Transverse colon (tissue), 4 donors: ENCODE measurements around the gene APBB2. TPM values are rescaled to one million over a fixed set of nuclear protein-coding genes. Genes with fewer than 3 reads are reported as not detected.

Source experiments
- DNase-seq: peaks from one replicate; pipeline ENCODE4 v3.0.0-alpha.2; 2019
- H3K27ac ChIP-seq, 4 donors: fragments of 200-600 bp; sonication (generic); 2 replicates each; pipeline ENCODE4 v1.5.1; 2016 to 2018; ENCODE audit warnings: inconsistent platforms in 4 of 4
- H3K27me3 ChIP-seq: fragments of 200-600 bp; sonication (generic); 2 replicates; pipeline ENCODE4 v1.5.1; 2017; ENCODE audit warnings: inconsistent platforms
- H3K36me3 ChIP-seq, 4 donors: fragments of 200-600 bp; sonication (generic); 2 replicates each; pipeline ENCODE4 v1.5.1; 2017 to 2019; ENCODE audit warnings: inconsistent platforms in 4 of 4
- H3K4me1 ChIP-seq, 4 donors: fragments of 200-600 bp; sonication (generic); 2 replicates each; pipeline ENCODE4 v1.5.1; 2017 to 2020; ENCODE audit warnings: inconsistent platforms in 4 of 4
- H3K4me3 ChIP-seq, 4 donors: fragments of 200-600 bp; sonication (generic); 1 replicate in 1 of 4; 2 replicates in 3 of 4; pipeline versions ENCODE4 v1.5.1 to v1.6.1; 2017 to 2019; ENCODE audit warnings: inconsistent platforms in 4 of 4
- H3K9me3 ChIP-seq, 2 donors: fragments of 200-600 bp; sonication (generic); 2 replicates each; pipeline ENCODE4 v1.5.1; 2017 to 2019; ENCODE audit warnings: inconsistent platforms in 2 of 2
- CTCF ChIP-seq, 5 experiments: fragments of 200-600 bp in 3 of 5; fragments of 450-650 bp in 2 of 5; sonication (generic) in 3 of 5; IDR thresholded peaks; 1 replicate in 2 of 5; 2 replicates in 3 of 5; pipeline ENCODE4 v1.5.1; 2016 to 2017; ENCODE audit warnings: antibody characterized with exemption in 5 of 5, inconsistent platforms in 3 of 5, mild to moderate bottlenecking in 2 of 5, moderate library complexity in 1 of 5
- EP300 ChIP-seq: sonication (generic); formaldehyde crosslinking; IDR thresholded peaks from one replicate; pipeline ENCODE4 v1.6.1; 2017; ENCODE audit warnings: antibody characterized with exemption, low read depth
- POLR2A ChIP-seq: fragments of 450-650 bp; IDR thresholded peaks from one replicate; pipeline ENCODE4 v1.6.1; 2016; ENCODE audit warnings: antibody characterized with exemption, mild to moderate bottlenecking, moderate library complexity
- POLR2AphosphoS5 ChIP-seq, 3 donors: sonication (generic); formaldehyde crosslinking; IDR thresholded peaks; one replicate each; pipeline ENCODE4 v1.6.1; 2016; ENCODE audit warnings: antibody characterized with exemption in 3 of 3
- WGBS, 2 donors: methylation state at CpG; one replicate each; pipeline ENCODE4 v1.1.5; 2018; ENCODE audit warnings: low coverage in 1 of 2; 5-methylcytosine and 5-hydroxymethylcytosine counted together
- in situ Hi-C, 4 donors: fragments of 200-750 bp; cut with MboI; loops; one replicate each; pipeline versions ENCODE4 v1.15.0 to v1.15.1; 2017; ENCODE audit warnings: low sequenced_read_pairs in 3 of 4, low pct_ligation_motif_present in 1 of 4, low pct_unique_long_range_greater_than_20kb in 1 of 4
- intact Hi-C: fragments of 100-400 bp; cut with DNase I; formaldehyde crosslinking; loops from one replicate; pipeline ENCODE4 v1.15.1; 2023; ENCODE audit warnings: low total_unique reads
- total RNA-seq, 4 donors: library from RNA; depleted of rRNA; stranded (reverse); fragments of >200 nt; gene quantifications; one replicate each; pipeline ENCODE4 v1.1.0, GENCODE V29; 2016

Gene APBB2
- total RNA-seq, 4 donors from 2014 or later, result 37.1 to 138 (median 90.1) TPM

- Histone ChIP-seq H3K27me3 (no peaks in the 10 kb centered on the region), H3K9me3 (no peaks in the 10 kb centered on the region), H3K27ac (no peak overlapping the region), H3K36me3 (no peaks in the 10 kb centered on the region), H3K4me3 (no peak overlapping the region), H3K4me1 (peaks cover 0 to 8% (median 1%) of the 10 kb centered on the region in 4 donors)
- WGBS, 2 donors, result 81 to 87% methylated on average over 4 to 9 of the region's 9 CpGs
- in situ Hi-C loops (no loop called here), intact Hi-C loops (no loop called here)
- DNase-seq, result no peak
- TF ChIP-seq EP300 (no peak), POLR2A (no peak), CTCF (IDR thresholded peaks at IDR 0.05) (no peak), POLR2AphosphoS5 (IDR thresholded peaks at IDR 0.05) (no peak)
Observed at GRCh38 chr4:41102414-41103092, 111.8 kb downstream of the APBB2 start.

GRCh38 chr4:41098093-41099048, 116.0 kb downstream of the APBB2 start:
- intact Hi-C loops, result no loop called here
- WGBS, 2 donors, result 67 to 68% methylated on average over 3 to 5 of the region's 5 CpGs
- in situ Hi-C loops, result no loop called here
- no peaks in the 10 kb centered on the region for H3K36me3 ChIP-seq
- TF ChIP-seq CTCF (IDR thresholded peaks at IDR 0.05) (no peak), EP300 (no peak), POLR2AphosphoS5 (IDR thresholded peaks at IDR 0.05) (no peak), POLR2A (no peak)
- H3K4me3 ChIP-seq, result no peak overlapping the region
- H3K4me1 ChIP-seq, result peaks cover 0 to 9% (median 1%) of the 10 kb centered on the region in 4 donors
- no peak for DNase-seq
- no peaks in the 10 kb centered on the region for H3K27me3 ChIP-seq
- no peaks in the 10 kb centered on the region for H3K9me3 ChIP-seq
- H3K27ac ChIP-seq, result no peak overlapping the region

GRCh38 chr4:41095973-41096372, 118.4 kb downstream of the APBB2 start:
- DNase-seq, result no peak
- Histone ChIP-seq H3K9me3 (no peaks in the 10 kb centered on the region), H3K4me3 (no peak overlapping the region), H3K4me1 (peaks cover 0 to 9% (median 1%) of the 10 kb centered on the region in 4 donors), H3K27me3 (no peaks in the 10 kb centered on the region), H3K36me3 (no peaks in the 10 kb centered on the region), H3K27ac (no peak overlapping the region)
- 86 to 97% methylated on average over 3 to 4 of the region's 4 CpGs for WGBS, 2 donors
- TF ChIP-seq POLR2A (no peak), POLR2AphosphoS5 (IDR thresholded peaks at IDR 0.05) (no peak), EP300 (no peak), CTCF (IDR thresholded peaks at IDR 0.05) (no peak)
- intact Hi-C loops (no loop called here), in situ Hi-C loops (no loop called here)

- H3K27me3 ChIP-seq, result no peaks in the 10 kb centered on the region
- DNase-seq, result no peak
- WGBS, 2 donors, result 79 to 80% methylated on average over 1 to 2 of the region's 2 CpGs
- H3K4me1 ChIP-seq, result peaks cover 0 to 9% (median 1%) of the 10 kb centered on the region in 4 donors
- H3K27ac ChIP-seq, result no peak overlapping the region
- no peak for TF ChIP-seq POLR2A
- intact Hi-C loops, result no loop called here
- H3K4me3 ChIP-seq, result no peak overlapping the region
- H3K9me3 ChIP-seq, result no peaks in the 10 kb centered on the region
- no peaks in the 10 kb centered on the region for H3K36me3 ChIP-seq
- in situ Hi-C loops, result no loop called here
Observed at GRCh38 chr4:41095192-41095872, 119.0 kb downstream of the APBB2 start.
